ENCODE measurements around the gene DNMT3A. TPM values are rescaled to one million over a fixed set of nuclear protein-coding genes. Genes with fewer than 3 reads are reported as not detected.
"Not testable (repeated sequence)": the region's sequence is repeated elsewhere in the genome, so short reads cannot be mapped to it uniquely, and the experiment has no call there.

The DNMT3A gene
- total and polyA plus RNA-seq, 2 donors (not counting 1 experiment from before 2014, with no cell fraction given), result 8.9 to 24.5 TPM

DNA sequence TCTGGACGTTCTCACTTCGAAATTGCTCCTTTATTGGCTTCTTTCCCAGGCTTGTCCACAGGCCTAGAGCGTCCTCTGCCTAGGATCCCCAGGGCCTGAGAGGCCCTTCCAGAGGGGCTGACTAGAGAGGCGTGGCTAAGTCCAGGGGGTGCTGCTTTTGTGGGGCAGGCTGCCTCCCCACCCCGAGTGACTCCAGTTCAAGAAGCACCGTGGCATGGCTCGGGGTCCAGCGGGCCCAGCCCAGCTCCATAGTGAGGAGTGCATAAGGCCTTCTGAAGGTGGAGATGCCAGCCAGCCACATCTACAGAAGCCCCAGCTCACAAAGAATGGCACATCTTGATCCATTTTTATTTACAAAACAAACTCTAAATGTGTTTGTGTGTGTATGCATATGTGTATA, 128.5 kb downstream of the DNMT3A start:
- no peak for TF ChIP-seq EZH2 (IDR thresholded peaks at IDR 0.05; ENCODE audit: borderline replicate concordance, insufficient read depth, low read depth, low read length, poor library complexity, severe bottlenecking)
- TF ChIP-seq, protein P1, sequence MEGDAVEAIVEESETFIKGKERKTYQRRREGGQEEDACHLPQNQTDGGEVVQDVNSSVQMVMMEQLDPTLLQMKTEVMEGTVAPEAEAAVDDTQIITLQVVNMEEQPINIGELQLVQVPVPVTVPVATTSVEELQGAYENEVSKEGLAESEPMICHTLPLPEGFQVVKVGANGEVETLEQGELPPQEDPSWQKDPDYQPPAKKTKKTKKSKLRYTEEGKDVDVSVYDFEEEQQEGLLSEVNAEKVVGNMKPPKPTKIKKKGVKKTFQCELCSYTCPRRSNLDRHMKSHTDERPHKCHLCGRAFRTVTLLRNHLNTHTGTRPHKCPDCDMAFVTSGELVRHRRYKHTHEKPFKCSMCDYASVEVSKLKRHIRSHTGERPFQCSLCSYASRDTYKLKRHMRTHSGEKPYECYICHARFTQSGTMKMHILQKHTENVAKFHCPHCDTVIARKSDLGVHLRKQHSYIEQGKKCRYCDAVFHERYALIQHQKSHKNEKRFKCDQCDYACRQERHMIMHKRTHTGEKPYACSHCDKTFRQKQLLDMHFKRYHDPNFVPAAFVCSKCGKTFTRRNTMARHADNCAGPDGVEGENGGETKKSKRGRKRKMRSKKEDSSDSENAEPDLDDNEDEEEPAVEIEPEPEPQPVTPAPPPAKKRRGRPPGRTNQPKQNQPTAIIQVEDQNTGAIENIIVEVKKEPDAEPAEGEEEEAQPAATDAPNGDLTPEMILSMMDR (IDR thresholded peaks at IDR 0.05), result no peak
- Mint-ChIP-seq H3K9me3 (ENCODE audit: insufficient read depth) (no peaks in the 10 kb centered on the region), H3K4me3 (no peak overlapping the region), H3K27ac (no peak overlapping the region), H3K4me1 (peaks cover 52% of the 10 kb centered on the region), H3K27me3 (no peaks in the 10 kb centered on the region)
- H3K4me3 ChIP-seq (ENCODE audit: control extremely low read depth in 1 of 5, extremely low read depth in 1 of 5, insufficient read depth in 1 of 5, low read depth in 2 of 5, low read length in 4 of 5), result no peak overlapping the region
- 88% methylated on average over 4 of the region's 8 CpGs for WGBS (ENCODE audit: insufficient coverage)
- no peak overlapping the region for H3K27ac ChIP-seq (ENCODE audit: low read length in 2 of 2)
- peaks cover 0 to 4% (median 0%) of the 10 kb centered on the region in 3 donors for H3K9me3 ChIP-seq (ENCODE audit: control extremely low read depth in 1 of 3, control insufficient read depth in 2 of 3, insufficient read depth in 1 of 3, low read length in 2 of 3)
- H3K4me2 ChIP-seq (replicated peaks; ENCODE audit: low read depth, low read length, poor library complexity, severe bottlenecking), result no peak overlapping the region
- no peak for DNase-seq
- no peak overlapping the region for H2AFZ ChIP-seq (ENCODE audit: insufficient read depth, low read depth, low read length, poor library complexity, severe bottlenecking)
- no peaks in the 10 kb centered on the region for H3K36me3 ChIP-seq (replicated peaks in 1 of 2; ENCODE audit: control extremely low read depth in 1 of 2, control insufficient read depth in 1 of 2, extremely low read depth in 1 of 2, insufficient read depth in 2 of 2, low read length in 1 of 2)
- ChIA-PET CTCF (interaction anchor here (1.6 kb wide), 1 partner anchor 47 kb away, joined by 7 read pairs; no protein-coding TSS in a partner anchor), POLR2A (interaction anchor here (0.9 kb wide), 1 partner anchor 12 kb away, joined by 3 read pairs; no protein-coding TSS in a partner anchor)
- H3K9ac ChIP-seq (ENCODE audit: low read length), result no peak overlapping the region
- H4K20me1 ChIP-seq (ENCODE audit: control insufficient read depth, insufficient read depth, low read length, poor library complexity, severe bottlenecking), result no peaks in the 10 kb centered on the region
- intact Hi-C loops (cut with micrococcal nuclease), result no loop called here
- H3K79me2 ChIP-seq (ENCODE audit: control insufficient read depth, insufficient read depth, low read length), result no peaks in the 10 kb centered on the region
- ATAC-seq (ENCODE audit: low read depth), result no peak
- no peaks in the 10 kb centered on the region for H3K27me3 ChIP-seq (replicated peaks in 1 of 4; ENCODE audit: control extremely low read depth in 1 of 4, control insufficient read depth in 3 of 4, insufficient read depth in 4 of 4, low read length in 3 of 4)
- H3K4me1 ChIP-seq (ENCODE audit: control insufficient read depth in 2 of 2, insufficient read depth in 2 of 2, low read length in 2 of 2), result peaks cover 24 to 55% of the 10 kb centered on the region in 2 donors

DNA sequence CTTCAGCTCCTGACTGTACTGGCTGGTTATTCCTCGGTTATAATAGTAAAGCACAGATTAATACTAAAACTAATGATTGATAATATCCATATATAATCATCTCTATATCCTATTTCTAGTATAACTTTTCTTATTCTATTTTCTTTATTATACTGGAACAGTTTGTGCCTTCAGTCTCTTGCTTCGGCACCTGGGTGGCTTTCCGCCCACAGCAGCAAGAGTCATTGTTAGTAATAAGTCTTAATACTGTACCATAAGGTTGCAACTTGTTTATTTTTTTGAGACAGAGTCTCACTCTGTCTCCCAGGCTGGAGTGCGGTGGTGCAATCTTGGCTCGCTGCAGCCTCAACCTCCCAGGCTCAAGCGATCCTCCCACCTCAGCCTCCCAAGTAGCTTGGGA, 130.8 kb downstream of the DNMT3A start:
- H3K27me3 ChIP-seq (replicated peaks in 1 of 4; ENCODE audit: control extremely low read depth in 1 of 4, control insufficient read depth in 3 of 4, insufficient read depth in 4 of 4, low read length in 3 of 4); H3K4me3 ChIP-seq (ENCODE audit: control extremely low read depth in 1 of 5, extremely low read depth in 1 of 5, insufficient read depth in 1 of 5, low read depth in 2 of 5, low read length in 4 of 5); H3K27me3 Mint-ChIP-seq; H3K79me2 ChIP-seq (ENCODE audit: control insufficient read depth, insufficient read depth, low read length); H3K9ac ChIP-seq (ENCODE audit: low read length); H2AFZ ChIP-seq (ENCODE audit: insufficient read depth, low read depth, low read length, poor library complexity, severe bottlenecking); H3K36me3 ChIP-seq (replicated peaks in 1 of 2; ENCODE audit: control extremely low read depth in 1 of 2, control insufficient read depth in 1 of 2, extremely low read depth in 1 of 2, insufficient read depth in 2 of 2, low read length in 1 of 2); H4K20me1 ChIP-seq (ENCODE audit: control insufficient read depth, insufficient read depth, low read length, poor library complexity, severe bottlenecking); H3K27ac ChIP-seq (ENCODE audit: low read length in 2 of 2); H3K9me3 ChIP-seq (ENCODE audit: control extremely low read depth in 1 of 3, control insufficient read depth in 2 of 3, insufficient read depth in 1 of 3, low read length in 2 of 3); H3K9me3 Mint-ChIP-seq (ENCODE audit: insufficient read depth); ATAC-seq (ENCODE audit: low read depth): not testable (repeated sequence)
- CTCF ChIA-PET, result interaction anchor here (0.7 to 6.9 kb wide), 7 partner anchors 14 to 999 kb away, joined by 3 to 43 read pairs (median 4); no protein-coding TSS in a partner anchor
- Mint-ChIP-seq H3K4me3 (peak overlapping the region; percentile 14), H3K27ac (peak overlapping the region; percentile 69), H3K4me1 (peaks cover 65% of the 10 kb centered on the region)
- Histone ChIP-seq H3K4me2 (replicated peaks; ENCODE audit: low read depth, low read length, poor library complexity, severe bottlenecking) (peak overlapping the region; percentile 69), H3K4me1 (ENCODE audit: control insufficient read depth in 2 of 2, insufficient read depth in 2 of 2, low read length in 2 of 2) (peaks cover 42 to 65% of the 10 kb centered on the region in 2 donors)
- intact Hi-C loops (cut with micrococcal nuclease), result loop anchor here (1.0 to 2.0 kb wide), 7 partner anchors 18 to 240 kb away; partner anchors contain the start of gene DNAJC27
- POLR2A ChIA-PET, result interaction anchor here (0.7 kb wide), 1 partner anchor 636 kb away, joined by 3 read pairs; no protein-coding TSS in a partner anchor
- WGBS (ENCODE audit: insufficient coverage), result no CpG with 5 or more reads among the region's 6 CpGs
- peak; percentile 37 for DNase-seq

All from B cell (primary cell).